IMR-90 (cell line): ENCODE measurements around the gene BRINP3. TPM values are rescaled to one million over a fixed set of nuclear protein-coding genes. Genes with fewer than 3 reads are reported as not detected.

ENCODE experiments used
- ATAC-seq: fragments of 200-7000 bp; cut with Tn5 transposase; 2 replicates; pipeline ENCODE4 v1.9.1; 2020; ENCODE audit warnings: low read depth, mild to moderate bottlenecking, moderate library complexity
- BruUV-seq: library from RNA; stranded (reverse); fragments of 400-500 nt; replicated peaks from 2 replicates; lab custom pipeline; 2021; lab: Mats Ljungman, UMichigan
- CTCF ChIA-PET: fragments of 300-600 bp; formaldehyde crosslinking; extraction: SDS; loops from one replicate; lab custom pipeline; 2021; ENCODE audit warnings: antibody characterized with exemption; lab: Yijun Ruan, JAX
- POLR2A ChIA-PET: fragments of 300-600 bp; sonication (Branson Sonifier 250); formaldehyde crosslinking; loops from one replicate; lab custom pipeline; 2022; ENCODE audit warnings: antibody characterized with exemption; ENCODE audit not compliant: unreplicated experiment; lab: Charles Lee
- DNase-seq: peaks from one replicate; pipeline ENCODE4 v3.0.0; 2013
- H2AFZ ChIP-seq: replicated peaks from 2 replicates; pipeline ENCODE3; 2013; ENCODE audit warnings: low read length, mild to moderate bottlenecking; ENCODE audit not compliant: poor library complexity
- H2AK5ac ChIP-seq: 2 replicates; pipeline ENCODE4 v1.6.1; 2013; ENCODE audit warnings: low read depth, low read length, inconsistent platforms
- H2AK9ac ChIP-seq: replicated peaks from 2 replicates; pipeline ENCODE3; 2013; ENCODE audit warnings: mild to moderate bottlenecking, low read depth, low read length, moderate library complexity; ENCODE audit not compliant: poor library complexity
- H2BK120ac ChIP-seq: 2 replicates; pipeline ENCODE4 v1.6.1; 2013; ENCODE audit warnings: low read depth, low read length, inconsistent platforms
- H2BK15ac ChIP-seq: 3 replicates; pipeline ENCODE4 v1.6.1; 2013; ENCODE audit warnings: low read depth, low read length, inconsistent platforms
- H2BK20ac ChIP-seq: 2 replicates; pipeline ENCODE4 v1.6.1; 2013; ENCODE audit warnings: low read depth, mild to moderate bottlenecking, inconsistent platforms, low read length, moderate library complexity
- H2BK5ac ChIP-seq: 2 replicates; pipeline ENCODE4 v1.6.1; 2013; ENCODE audit warnings: mild to moderate bottlenecking, low read depth, low read length, inconsistent platforms; ENCODE audit not compliant: poor library complexity, severe bottlenecking
- H3K14ac ChIP-seq: replicated peaks from 2 replicates; pipeline ENCODE4 v1.6.1; 2013; ENCODE audit warnings: low read depth, low read length, inconsistent platforms
- H3K18ac ChIP-seq: 2 replicates; pipeline ENCODE4 v1.6.1; 2013; ENCODE audit warnings: low read depth, low read length, control low read depth
- H3K23ac ChIP-seq: 2 replicates; pipeline ENCODE4 v1.6.1; 2013; ENCODE audit warnings: low read depth, low read length, inconsistent platforms
- H3K27ac ChIP-seq: 2 replicates; pipeline ENCODE4 v1.5.1; 2013; ENCODE audit warnings: mild to moderate bottlenecking, control low read depth, low read length; ENCODE audit not compliant: insufficient read depth
- H3K27me3 ChIP-seq: 2 replicates; pipeline ENCODE4 v1.6.1; 2013; ENCODE audit warnings: low read length; ENCODE audit not compliant: control insufficient read depth, insufficient read depth
- H3K36me3 ChIP-seq: 2 replicates; pipeline ENCODE4 v1.6.1; 2013; ENCODE audit warnings: low read length, mixed read lengths; ENCODE audit not compliant: control insufficient read depth, insufficient read depth
- H3K4ac ChIP-seq: 2 replicates; pipeline ENCODE4 v1.6.1; 2013; ENCODE audit warnings: low read depth, low read length, inconsistent platforms
- H3K4me1 ChIP-seq: 2 replicates; pipeline ENCODE4 v1.6.1; 2013; ENCODE audit warnings: low read length, mixed read lengths; ENCODE audit not compliant: control insufficient read depth, insufficient read depth
- H3K4me2 ChIP-seq: 2 replicates; pipeline ENCODE4 v1.6.1; 2013; ENCODE audit warnings: low read depth, mild to moderate bottlenecking, control low read depth, low read length, moderate library complexity
- H3K4me3 ChIP-seq: 2 replicates; pipeline ENCODE4 v1.5.1; 2013; ENCODE audit warnings: low read depth, mild to moderate bottlenecking, control low read depth, low read length, moderate library complexity; ENCODE audit not compliant: insufficient read depth
- H3K56ac ChIP-seq: 2 replicates; pipeline ENCODE4 v1.6.1; 2013; ENCODE audit warnings: low read length, inconsistent platforms; ENCODE audit not compliant: insufficient read depth; ENCODE audit errors: extremely low read depth
- H3K79me1 ChIP-seq, 2 experiments: 2 replicates each; pipeline ENCODE4 v1.6.1; 2013; ENCODE audit warnings: low read length in 2 of 2, inconsistent platforms in 1 of 2, low read depth in 1 of 2
- H3K9ac ChIP-seq: 2 replicates; pipeline ENCODE4 v1.6.1; 2013; ENCODE audit warnings: low read depth, low read length, control low read depth
- H3K9me1 ChIP-seq: 2 replicates; pipeline ENCODE4 v1.6.1; 2013; ENCODE audit warnings: low read length, inconsistent platforms; ENCODE audit not compliant: insufficient read depth
- H3K9me3 ChIP-seq: 2 replicates; pipeline ENCODE4 v1.6.1; 2013; ENCODE audit warnings: low read length; ENCODE audit not compliant: control insufficient read depth, insufficient read depth
- H4K20me1 ChIP-seq: 2 replicates; pipeline ENCODE4 v1.6.1; 2013; ENCODE audit warnings: low read length, inconsistent platforms; ENCODE audit not compliant: insufficient read depth
- H4K5ac ChIP-seq: 2 replicates; pipeline ENCODE4 v1.6.1; 2013; ENCODE audit warnings: mild to moderate bottlenecking, low read depth, low read length, control low read depth
- H4K8ac ChIP-seq, 2 experiments: 2 replicates each; pipeline ENCODE4 v1.6.1; 2013; ENCODE audit warnings: low read depth in 2 of 2, low read length in 2 of 2, control low read depth in 1 of 2, inconsistent platforms in 1 of 2
- H4K91ac ChIP-seq: 2 replicates; pipeline ENCODE4 v1.6.1; 2013; ENCODE audit warnings: low read depth, low read length, inconsistent platforms; ENCODE audit not compliant: insufficient read depth
- CTCF ChIP-seq: conservative IDR thresholded peaks from 2 replicates; pipeline ENCODE4 v1.5.1; 2012; ENCODE audit warnings: mild to moderate bottlenecking, low read depth, low read length, improper control_type of control experiment
- FOS ChIP-seq: fragments of 150-350 bp; IDR thresholded peaks from 2 replicates; pipeline ENCODE4 v1.6.1; 2016; ENCODE audit warnings: low read depth, low read length
- MAFK ChIP-seq: IDR thresholded peaks from 2 replicates; pipeline ENCODE4 v1.6.1; 2012; ENCODE audit warnings: low read depth, low read length, improper control_type of control experiment
- MAZ ChIP-seq: IDR thresholded peaks from 2 replicates; pipeline ENCODE4 v1.6.1; 2012; ENCODE audit warnings: low read depth, mild to moderate bottlenecking, low read length, improper control_type of control experiment, moderate library complexity, borderline replicate concordance
- MXI1 ChIP-seq: IDR thresholded peaks from 2 replicates; pipeline ENCODE4 v1.6.1; 2012; ENCODE audit warnings: low read depth, mild to moderate bottlenecking, low read length, moderate library complexity, borderline replicate concordance
- WGBS, 2 experiments: methylation state at CpG; one replicate each; pipeline versions ENCODE4 v1.1.5 to v1.1.7; 2013; ENCODE audit warnings: missing lambda C conversion rate in 2 of 2; ENCODE audit not compliant: insufficient read length in 1 of 2; ENCODE audit errors: extremely low coverage in 2 of 2; 5-methylcytosine and 5-hydroxymethylcytosine counted together
- dilution Hi-C: fragments of 300-500 bp; cut with HindIII; formaldehyde crosslinking; loops from one replicate; pipeline ENCODE4 v1.14.3; 2018; ENCODE audit warnings: low sequenced_read_pairs; ENCODE audit not compliant: unreplicated experiment
- in situ Hi-C: fragments of 300-500 bp; cut with MboI; formaldehyde crosslinking; loops from 3 replicates; pipeline ENCODE4 v1.14.3; 2019; ENCODE audit warnings: low sequenced_read_pairs, inconsistent platforms, mixed read lengths
- intact Hi-C: fragments of 100-400 bp; cut with micrococcal nuclease; formaldehyde crosslinking; loops from 2 replicates; pipeline ENCODE4 v1.10.0; 2022
- polyA plus RNA-seq, 3 experiments: library from polyadenylated mRNA; depleted of rRNA; stranded (reverse); fragments of >200 nt; gene quantifications; 2 replicates each; pipeline ENCODE4 v1.2.3, GENCODE V29; 2012; ENCODE audit warnings: low replicate concordance in 1 of 3
- total RNA-seq: library from RNA; depleted of rRNA; stranded (reverse); fragments of >200 nt; gene quantifications from 2 replicates; pipeline ENCODE4 v1.2.3, GENCODE V29; 2012

The BRINP3 gene
- total and polyA plus RNA-seq, 2 of the 4 experiments (the other 2 are of a cell fraction) = 0.15 to 0.36 TPM

GRCh38 chr1:190178827-190179226 is 298.8 kb downstream of the BRINP3 start:
- H2BK120ac ChIP-seq = no peak overlapping the region
- peaks cover 2% of the 10 kb centered on the region; the same call in 1 of the 2 replicates for H3K4me1 ChIP-seq
- ATAC-seq = no peak
- POLR2A ChIA-PET = no interaction called here
- H2BK20ac ChIP-seq = no peak overlapping the region
- H4K20me1 ChIP-seq = no peaks in the 10 kb centered on the region
- no peak overlapping the region for H3K23ac ChIP-seq
- no peak overlapping the region for H3K56ac ChIP-seq
- no peak overlapping the region for H3K27ac ChIP-seq
- H3K9me1 ChIP-seq = peaks cover 2% of the 10 kb centered on the region; the same call in 1 of the 2 replicates
- H3K4me3 ChIP-seq = no peak overlapping the region
- DNase-seq = no peak
- no peak overlapping the region for H2BK15ac ChIP-seq
- no peak overlapping the region for H2AK5ac ChIP-seq
- CTCF ChIA-PET = no interaction called here
- H3K4ac ChIP-seq = no peak overlapping the region
- no peak overlapping the region for H2AK9ac ChIP-seq
- no peak overlapping the region for H2BK5ac ChIP-seq
- TF ChIP-seq FOS = no peak
- peak; percentile 83 for TF ChIP-seq MAFK
- no peak for TF ChIP-seq MXI1
- TF ChIP-seq MAZ = no peak
- TF ChIP-seq CTCF = no peak
- no peak overlapping the region for H3K18ac ChIP-seq
- H4K91ac ChIP-seq = no peak overlapping the region
- in situ Hi-C loops = no loop called here
- no peaks in the 10 kb centered on the region for H3K9me3 ChIP-seq
- H3K79me1 ChIP-seq = no peaks in the 10 kb centered on the region
- BruUV-seq = no TSS peak
- no peak overlapping the region for H2AFZ ChIP-seq
- no CpG with 5 or more reads among the region's 2 CpGs for WGBS, 2 experiments
- H3K9ac ChIP-seq = no peak overlapping the region
- H3K4me2 ChIP-seq = no peak overlapping the region
- H4K8ac ChIP-seq = no peak overlapping the region
- no peak overlapping the region for H3K14ac ChIP-seq
- no peaks in the 10 kb centered on the region for H3K36me3 ChIP-seq
- dilution Hi-C loops = no loop called here
- no peaks in the 10 kb centered on the region for H3K27me3 ChIP-seq
- intact Hi-C loops = no loop called here
- H4K5ac ChIP-seq = no peak overlapping the region
